ENCODE results near the gene COX7A1. TPM values are rescaled to one million over a fixed set of nuclear protein-coding genes. Genes with fewer than 3 reads are reported as not detected.

The COX7A1 gene
- total RNA-seq, 1 experiment from 2014 or later = 0.70 TPM

GRCh38 chr19:36139473-36140303 is 12.6 kb downstream of the COX7A1 start, which contains the start of gene CAPNS1 (continued):
- no peak for TF ChIP-seq ZNF532 (CRISPR knock-in tag; IDR thresholded peaks at IDR 0.05; ENCODE audit: borderline replicate concordance)
- TF ChIP-seq ERG (CRISPR knock-in tag; IDR thresholded peaks at IDR 0.05) = no peak
- TF ChIP-seq ZNF138 (CRISPR knock-in tag; conservative IDR thresholded peaks at IDR 0.05) = no peak
- TF ChIP-seq TCF7 (CRISPR knock-in tag; IDR thresholded peaks at IDR 0.05; ENCODE audit: low read depth) = no peak
- TF ChIP-seq KAT7 (CRISPR knock-in tag; IDR thresholded peaks at IDR 0.05; ENCODE audit: borderline replicate concordance) = no peak
- no peak for TF ChIP-seq USF1 (CRISPR knock-in tag; IDR thresholded peaks at IDR 0.05)
- TF ChIP-seq MLX (CRISPR knock-in tag; IDR thresholded peaks at IDR 0.05) = no peak
- TF ChIP-seq ETV6 (CRISPR knock-in tag; IDR thresholded peaks at IDR 0.05) = peak; percentile 84
- no peak for TF ChIP-seq JUN (CRISPR knock-in tag; IDR thresholded peaks at IDR 0.05)
- no peak for TF ChIP-seq EMX1 (CRISPR knock-in tag; IDR thresholded peaks at IDR 0.05)
- peak; percentile 77 for TF ChIP-seq ZBTB21 (CRISPR knock-in tag; IDR thresholded peaks at IDR 0.05; ENCODE audit: borderline replicate concordance)
- no peak for TF ChIP-seq AR (CRISPR knock-in tag; IDR thresholded peaks at IDR 0.05)
- TF ChIP-seq CBFB (CRISPR knock-in tag; IDR thresholded peaks at IDR 0.05; ENCODE audit: low read depth) = 0 out of 2 replicates have a peak, but pooled peaks have one; percentile 66
- no peak for TF ChIP-seq TP53 (CRISPR knock-in tag; IDR thresholded peaks at IDR 0.05)
- peak; percentile 84; the same call in 1 of the 2 replicates for TF ChIP-seq SMAD3 (CRISPR knock-in tag; IDR thresholded peaks at IDR 0.05; ENCODE audit: borderline replicate concordance)
- TF ChIP-seq ATF1 (CRISPR knock-in tag; IDR thresholded peaks at IDR 0.05) = no peak
- no peak for TF ChIP-seq JAZF1 (CRISPR knock-in tag; IDR thresholded peaks at IDR 0.05)
- peak; percentile 53; the same call in 1 of the 2 replicates for TF ChIP-seq ARID4B (CRISPR knock-in tag; IDR thresholded peaks at IDR 0.05; ENCODE audit: borderline replicate concordance)
- no peak for TF ChIP-seq ATF2 (CRISPR knock-in tag; IDR thresholded peaks at IDR 0.05; ENCODE audit: borderline replicate concordance, low read depth)
- TF ChIP-seq TEAD4 (CRISPR knock-in tag; IDR thresholded peaks at IDR 0.05) = 0 out of 2 replicates have a peak, but pooled peaks have one; percentile 10
- TF ChIP-seq RORB (CRISPR knock-in tag; IDR thresholded peaks at IDR 0.05) = no peak
- TF ChIP-seq IRF2 (CRISPR knock-in tag; IDR thresholded peaks at IDR 0.05; ENCODE audit: borderline replicate concordance, low read depth) = no peak
